ENCODE results near the gene IL22.

IL22 gene

GRCh38 chr12:68253504-68253903 is at the start of gene IL22:
TSS of gene IL22 (minus strand) at chr12:68253604. CDS start at chr12:68253448, 156 bp downstream.
- TF ChIP-seq GATA3 (IDR thresholded peaks at IDR 0.05; ENCODE audit: low read depth, low read length) (no peak), GATA2 (IDR thresholded peaks at IDR 0.05; ENCODE audit: low read depth, low read length) (no peak)

GRCh38 chr12:68297929-68298328 is 44.5 kb upstream of the IL22 start:
- TF ChIP-seq GATA3 (IDR thresholded peaks at IDR 0.05; ENCODE audit: low read depth, low read length) (no peak), GATA2 (IDR thresholded peaks at IDR 0.05; ENCODE audit: low read depth, low read length) (no peak)

- no peak for TF ChIP-seq GATA3 (IDR thresholded peaks at IDR 0.05; ENCODE audit: low read depth, low read length)
- TF ChIP-seq GATA2 (IDR thresholded peaks at IDR 0.05; ENCODE audit: low read depth, low read length) = no peak
Measured at GRCh38 chr12:68294251-68294650, 40.8 kb upstream of the IL22 start.

- TF ChIP-seq GATA3 (IDR thresholded peaks at IDR 0.05; ENCODE audit: low read depth, low read length) (no peak), GATA2 (IDR thresholded peaks at IDR 0.05; ENCODE audit: low read depth, low read length) (no peak)
Measured at GRCh38 chr12:68293347-68293746, 39.9 kb upstream of the IL22 start.

- TF ChIP-seq GATA3 (IDR thresholded peaks at IDR 0.05; ENCODE audit: low read depth, low read length) = no peak
- TF ChIP-seq GATA2 (IDR thresholded peaks at IDR 0.05; ENCODE audit: low read depth, low read length) = no peak
Measured at GRCh38 chr12:68292151-68292943, 38.9 kb upstream of the IL22 start.

- no peak for TF ChIP-seq GATA3 (IDR thresholded peaks at IDR 0.05; ENCODE audit: low read depth, low read length)
- no peak for TF ChIP-seq GATA2 (IDR thresholded peaks at IDR 0.05; ENCODE audit: low read depth, low read length)
Measured at GRCh38 chr12:68291396-68292036, 38.1 kb upstream of the IL22 start.

- TF ChIP-seq GATA2 (IDR thresholded peaks at IDR 0.05; ENCODE audit: low read depth, low read length) (peak; percentile 61), GATA3 (IDR thresholded peaks at IDR 0.05; ENCODE audit: low read depth, low read length) (peak; percentile 67; the same call in 1 of the 2 replicates)
Measured at GRCh38 chr12:68290126-68290525, 36.7 kb upstream of the IL22 start.

GRCh38 chr12:68287106-68287505 is 33.7 kb upstream of the IL22 start:
- no peak for TF ChIP-seq GATA2 (IDR thresholded peaks at IDR 0.05; ENCODE audit: low read depth, low read length)
- no peak for TF ChIP-seq GATA3 (IDR thresholded peaks at IDR 0.05; ENCODE audit: low read depth, low read length)

- no peak for TF ChIP-seq GATA2 (IDR thresholded peaks at IDR 0.05; ENCODE audit: low read depth, low read length)
- no peak for TF ChIP-seq GATA3 (IDR thresholded peaks at IDR 0.05; ENCODE audit: low read depth, low read length)
Measured at GRCh38 chr12:68286396-68286795, 33.0 kb upstream of the IL22 start.

GRCh38 chr12:68285541-68285940 is 32.1 kb upstream of the IL22 start:
- no peak for TF ChIP-seq GATA3 (IDR thresholded peaks at IDR 0.05; ENCODE audit: low read depth, low read length)
- no peak for TF ChIP-seq GATA2 (IDR thresholded peaks at IDR 0.05; ENCODE audit: low read depth, low read length)

- TF ChIP-seq GATA2 (IDR thresholded peaks at IDR 0.05; ENCODE audit: low read depth, low read length) (no peak), GATA3 (IDR thresholded peaks at IDR 0.05; ENCODE audit: low read depth, low read length) (no peak)
Measured at GRCh38 chr12:68281322-68282077, 28.1 kb upstream of the IL22 start.

GRCh38 chr12:68280240-68280639 is 26.8 kb upstream of the IL22 start:
- TF ChIP-seq GATA2 (IDR thresholded peaks at IDR 0.05; ENCODE audit: low read depth, low read length) (no peak), GATA3 (IDR thresholded peaks at IDR 0.05; ENCODE audit: low read depth, low read length) (no peak)

GRCh38 chr12:68279227-68280054 is 26.0 kb upstream of the IL22 start:
- TF ChIP-seq GATA3 (IDR thresholded peaks at IDR 0.05; ENCODE audit: low read depth, low read length) (peak; percentile 86), GATA2 (IDR thresholded peaks at IDR 0.05; ENCODE audit: low read depth, low read length) (peak; percentile 96)

Measured in SH-SY5Y (cell line).